Activated T-cell treated with anti-CD3 and anti-CD28 coated beads, Interleukin-2, amount 50 U/mL, for 72 hours (primary cell): ENCODE measurements around the gene DSCAML1. TPM values are rescaled to one million over a fixed set of nuclear protein-coding genes. Genes with fewer than 3 reads are reported as not detected.

ENCODE experiments used
- ATAC-seq, 2 donors: fragments of 150-1000 bp; cut with Tn5 transposase; replicated peaks in 1 of 2; 2 replicates each; pipeline ENCODE4 v1.10.0; 2021; ENCODE audit warnings: moderate library complexity in 2 of 2, mild to moderate bottlenecking in 1 of 2
- DNase-seq, 2 donors: peaks; one replicate each; pipeline ENCODE4 v3.0.0; 2021 to 2022; ENCODE audit warnings: mixed read lengths in 1 of 2
- H3K27ac Mint-ChIP-seq: one replicate; pipeline ENCODE4 v1.8.0; 2022; ENCODE audit warnings: mild to moderate bottlenecking, moderate library complexity, mixed read lengths
- H3K27me3 Mint-ChIP-seq: one replicate; pipeline ENCODE4 v1.8.0; 2022; ENCODE audit warnings: low read depth, mixed read lengths
- H3K36me3 Mint-ChIP-seq, 2 donors: one replicate each; pipeline ENCODE4 v1.8.0; 2022; ENCODE audit warnings: mixed read lengths in 2 of 2, mild to moderate bottlenecking in 1 of 2; ENCODE audit not compliant: insufficient read depth in 2 of 2
- H3K4me1 Mint-ChIP-seq: one replicate; pipeline ENCODE4 v1.8.0; 2022; ENCODE audit warnings: low read depth, mixed read lengths
- H3K4me3 Mint-ChIP-seq, 2 donors: one replicate each; pipeline ENCODE4 v1.8.0; 2022; ENCODE audit warnings: mild to moderate bottlenecking in 2 of 2, mixed read lengths in 2 of 2, moderate library complexity in 2 of 2
- H3K9me3 Mint-ChIP-seq, 2 donors: one replicate each; pipeline ENCODE4 v1.8.0; 2022; ENCODE audit warnings: mixed read lengths in 2 of 2
- total RNA-seq, 2 donors: library from RNA; stranded (reverse); gene quantifications; one replicate each; pipeline ENCODE4 v1.2.3, GENCODE V29; 2022

DSCAML1 gene
- total RNA-seq, 2 donors from 2014 or later, result 1.5 to 2.5 TPM

GRCh38 chr11:117495357-117495756 is 301.7 kb downstream of the DSCAML1 start:
- no peak for DNase-seq
- Mint-ChIP-seq H3K36me3 (no peaks in the 10 kb centered on the region), H3K4me1 (no peaks in the 10 kb centered on the region), H3K27ac (no peak overlapping the region), H3K4me3 (no peak overlapping the region), H3K9me3 (no peaks in the 10 kb centered on the region), H3K27me3 (peaks cover 6% of the 10 kb centered on the region)
- ATAC-seq, result no peak

GRCh38 chr11:117492578-117493251 is 304.3 kb downstream of the DSCAML1 start:
- Mint-ChIP-seq H3K9me3 (no peaks in the 10 kb centered on the region), H3K27ac (no peak overlapping the region), H3K4me1 (no peaks in the 10 kb centered on the region), H3K27me3 (peaks cover 6% of the 10 kb centered on the region), H3K36me3 (no peaks in the 10 kb centered on the region), H3K4me3 (no peak overlapping the region)
- DNase-seq, result no peak
- ATAC-seq, result no peak

- ATAC-seq (no peak), DNase-seq (no peak)
- no peaks in the 10 kb centered on the region for H3K9me3 Mint-ChIP-seq
- H3K36me3 Mint-ChIP-seq, result no peaks in the 10 kb centered on the region
- no peak overlapping the region for H3K27ac Mint-ChIP-seq
- no peaks in the 10 kb centered on the region for H3K4me1 Mint-ChIP-seq
- H3K27me3 Mint-ChIP-seq, result peaks cover 6% of the 10 kb centered on the region
- H3K4me3 Mint-ChIP-seq, result no peak overlapping the region
Observed at GRCh38 chr11:117490911-117491310, 306.1 kb downstream of the DSCAML1 start.

- Mint-ChIP-seq H3K36me3 (no peaks in the 10 kb centered on the region), H3K27me3 (peaks cover 6% of the 10 kb centered on the region), H3K9me3 (no peaks in the 10 kb centered on the region), H3K4me3 (no peak overlapping the region), H3K27ac (no peak overlapping the region), H3K4me1 (no peaks in the 10 kb centered on the region)
- DNase-seq (peak in 1 of 2 donors; percentile 3), ATAC-seq (no peak)
Observed at GRCh38 chr11:117489999-117490679, 306.9 kb downstream of the DSCAML1 start.

GRCh38 chr11:117488996-117489952 is 307.7 kb downstream of the DSCAML1 start:
- no peak for DNase-seq
- H3K4me1 Mint-ChIP-seq, result no peaks in the 10 kb centered on the region

GRCh38 chr11:117486059-117486458 is 311.0 kb downstream of the DSCAML1 start:
- no peaks in the 10 kb centered on the region for H3K4me1 Mint-ChIP-seq
- no peaks in the 10 kb centered on the region for H3K36me3 Mint-ChIP-seq
- H3K27ac Mint-ChIP-seq, result no peak overlapping the region
- no peak for DNase-seq
- H3K4me3 Mint-ChIP-seq, result no peak overlapping the region
- no peaks in the 10 kb centered on the region for H3K9me3 Mint-ChIP-seq
- peaks cover 6% of the 10 kb centered on the region for H3K27me3 Mint-ChIP-seq
- no peak for ATAC-seq

More at GRCh38 chr11:117488996-117489952, 307.7 kb downstream of the DSCAML1 start:
- H3K27me3 Mint-ChIP-seq, result peaks cover 6% of the 10 kb centered on the region
- no peaks in the 10 kb centered on the region for H3K36me3 Mint-ChIP-seq
- H3K27ac Mint-ChIP-seq, result no peak overlapping the region
- ATAC-seq, result no peak
- no peaks in the 10 kb centered on the region for H3K9me3 Mint-ChIP-seq
- H3K4me3 Mint-ChIP-seq, result no peak overlapping the region

- no peak overlapping the region for H3K27ac Mint-ChIP-seq
- no peak overlapping the region for H3K4me3 Mint-ChIP-seq
- DNase-seq, result no peak
- no peaks in the 10 kb centered on the region for H3K9me3 Mint-ChIP-seq
- no peaks in the 10 kb centered on the region for H3K4me1 Mint-ChIP-seq
- H3K27me3 Mint-ChIP-seq, result no peaks in the 10 kb centered on the region
- ATAC-seq, result no peak
- H3K36me3 Mint-ChIP-seq, result no peaks in the 10 kb centered on the region
Observed at GRCh38 chr11:117484156-117484555, 312.9 kb downstream of the DSCAML1 start.

- Mint-ChIP-seq H3K4me1 (no peaks in the 10 kb centered on the region), H3K27ac (no peak overlapping the region), H3K9me3 (no peaks in the 10 kb centered on the region), H3K36me3 (no peaks in the 10 kb centered on the region), H3K27me3 (peaks cover 4% of the 10 kb centered on the region), H3K4me3 (no peak overlapping the region)
- DNase-seq (no peak), ATAC-seq (no peak)
Observed at GRCh38 chr11:117483372-117483771, 313.6 kb downstream of the DSCAML1 start.

- H3K36me3 Mint-ChIP-seq, result no peaks in the 10 kb centered on the region
- no peak overlapping the region for H3K27ac Mint-ChIP-seq
- DNase-seq (no peak), ATAC-seq (no peak)
- H3K4me3 Mint-ChIP-seq, result no peak overlapping the region
- no peaks in the 10 kb centered on the region for H3K9me3 Mint-ChIP-seq
- H3K4me1 Mint-ChIP-seq, result no peaks in the 10 kb centered on the region
- H3K27me3 Mint-ChIP-seq, result peaks cover 6% of the 10 kb centered on the region
Observed at GRCh38 chr11:117482881-117483280, 314.1 kb downstream of the DSCAML1 start.

- peaks cover 6% of the 10 kb centered on the region for H3K27me3 Mint-ChIP-seq
- no peaks in the 10 kb centered on the region for H3K4me1 Mint-ChIP-seq
- no peak for DNase-seq
- no peak overlapping the region for H3K27ac Mint-ChIP-seq
- no peaks in the 10 kb centered on the region for H3K36me3 Mint-ChIP-seq
- H3K9me3 Mint-ChIP-seq, result no peaks in the 10 kb centered on the region
- no peak for ATAC-seq
- no peak overlapping the region for H3K4me3 Mint-ChIP-seq
Observed at GRCh38 chr11:117481885-117482284, 315.1 kb downstream of the DSCAML1 start.

- H3K4me3 Mint-ChIP-seq, result no peak overlapping the region
- H3K27ac Mint-ChIP-seq, result no peak overlapping the region
- no peaks in the 10 kb centered on the region for H3K36me3 Mint-ChIP-seq
- DNase-seq, result no peak
- ATAC-seq, result no peak
- H3K4me1 Mint-ChIP-seq, result no peaks in the 10 kb centered on the region
- no peaks in the 10 kb centered on the region for H3K9me3 Mint-ChIP-seq
- peaks cover 6% of the 10 kb centered on the region for H3K27me3 Mint-ChIP-seq
Observed at GRCh38 chr11:117481036-117481435, 316.0 kb downstream of the DSCAML1 start.

GRCh38 chr11:117480221-117480620 is 316.8 kb downstream of the DSCAML1 start:
- Mint-ChIP-seq H3K27me3 (peaks cover 8% of the 10 kb centered on the region), H3K4me3 (no peak overlapping the region), H3K27ac (no peak overlapping the region), H3K36me3 (no peaks in the 10 kb centered on the region), H3K4me1 (no peaks in the 10 kb centered on the region), H3K9me3 (no peaks in the 10 kb centered on the region)
- ATAC-seq, result no peak
- no peak for DNase-seq

GRCh38 chr11:117479372-117479771 is 317.6 kb downstream of the DSCAML1 start:
- DNase-seq (peak in 1 of 2 donors; percentile 35), ATAC-seq (peak in 1 of 2 donors; percentile 28)
- H3K36me3 Mint-ChIP-seq, result no peaks in the 10 kb centered on the region
- H3K9me3 Mint-ChIP-seq, result no peaks in the 10 kb centered on the region
- H3K27ac Mint-ChIP-seq, result no peak overlapping the region
- peaks cover 12% of the 10 kb centered on the region for H3K27me3 Mint-ChIP-seq
- H3K4me1 Mint-ChIP-seq, result no peaks in the 10 kb centered on the region
- H3K4me3 Mint-ChIP-seq, result no peak overlapping the region
